Adipocyte (in vitro differentiated cells): ENCODE measurements around the gene DRD4.

Experiments used
- DNase-seq: peaks from one replicate; pipeline ENCODE4 v3.0.0-alpha.2; 2015; ENCODE audit warnings: low read depth
- H3K27me3 ChIP-seq: replicated peaks from 2 replicates; pipeline ENCODE4 v1.7.0; 2013; ENCODE audit warnings: mild to moderate bottlenecking, low read length, moderate library complexity; ENCODE audit not compliant: control insufficient read depth, insufficient read depth
- H3K36me3 ChIP-seq: 2 replicates; pipeline ENCODE4 v1.7.0; 2013; ENCODE audit warnings: low read length, mild to moderate bottlenecking, moderate library complexity; ENCODE audit not compliant: control insufficient read depth, insufficient read depth, severe bottlenecking
- H3K4me1 ChIP-seq: 2 replicates; pipeline ENCODE4 v1.7.0; 2013; ENCODE audit warnings: mild to moderate bottlenecking, low read length, moderate library complexity; ENCODE audit not compliant: control insufficient read depth, insufficient read depth
- H3K4me3 ChIP-seq: 2 replicates; pipeline ENCODE4 v1.7.0; 2013; ENCODE audit warnings: mild to moderate bottlenecking, low read length, moderate library complexity
- H3K9ac ChIP-seq: 2 replicates; pipeline ENCODE4 v1.7.0; 2013; ENCODE audit warnings: mild to moderate bottlenecking, low read length, moderate library complexity
- H3K9me3 ChIP-seq: 2 replicates; pipeline ENCODE4 v1.7.0; 2013; ENCODE audit warnings: mild to moderate bottlenecking, low read length, moderate library complexity; ENCODE audit not compliant: control insufficient read depth

Gene DRD4

DNA sequence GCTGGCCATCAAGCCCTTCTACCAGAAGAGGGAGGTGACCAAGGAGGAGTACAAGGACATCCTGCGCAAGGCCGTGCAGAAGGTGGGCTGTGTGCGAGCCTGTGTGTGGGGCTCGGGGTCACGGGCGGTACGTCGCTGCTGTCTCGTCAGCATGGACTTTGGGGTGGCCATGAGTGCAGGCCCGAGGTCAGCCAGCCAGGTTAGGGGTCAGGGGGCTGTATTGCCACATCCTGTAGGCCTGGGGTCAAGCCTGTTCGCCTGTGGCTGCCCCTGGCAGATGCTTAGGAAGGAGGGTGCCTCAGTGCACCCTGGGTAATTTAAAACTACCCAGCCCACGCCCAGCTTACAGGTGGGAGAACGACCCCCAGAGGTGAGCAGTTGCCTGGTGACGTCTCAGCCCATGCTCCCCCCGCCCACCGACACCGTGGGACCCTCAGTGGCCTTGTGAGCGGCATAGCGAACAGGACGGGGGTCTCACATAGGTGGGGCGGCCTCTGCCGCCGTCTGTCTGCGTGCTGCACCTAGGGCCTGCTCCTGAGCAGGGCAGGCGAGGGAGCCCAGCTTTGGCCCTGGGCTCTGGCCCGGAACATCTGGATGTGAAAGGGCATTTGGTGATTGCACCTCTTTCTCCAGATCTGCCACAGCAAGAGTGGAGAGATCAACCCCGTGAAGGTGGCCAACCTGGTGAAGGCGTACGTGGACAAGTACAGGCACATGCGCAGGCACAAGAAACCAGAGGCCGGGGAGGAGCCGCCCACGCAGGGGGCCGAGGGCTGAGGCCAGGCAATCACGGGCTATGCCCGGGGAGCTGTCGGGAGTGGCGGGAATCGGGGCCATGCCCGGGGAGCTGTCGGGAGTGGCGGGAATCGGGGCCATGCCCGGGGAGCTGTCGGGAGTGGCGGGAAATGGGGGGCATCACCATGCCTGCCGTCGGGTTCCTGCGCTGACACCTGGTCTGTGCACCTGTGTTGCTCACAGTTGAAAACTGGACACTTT, 25.8 kb upstream of the DRD4 start:
- no peak for DNase-seq
- Histone ChIP-seq H3K4me3 (no peak overlapping the region), H3K36me3 (peaks cover 65% of the 10 kb centered on the region), H3K9ac (no peak overlapping the region), H3K27me3 (no peaks in the 10 kb centered on the region), H3K4me1 (peaks cover 11% of the 10 kb centered on the region), H3K9me3 (no peaks in the 10 kb centered on the region)

DNA sequence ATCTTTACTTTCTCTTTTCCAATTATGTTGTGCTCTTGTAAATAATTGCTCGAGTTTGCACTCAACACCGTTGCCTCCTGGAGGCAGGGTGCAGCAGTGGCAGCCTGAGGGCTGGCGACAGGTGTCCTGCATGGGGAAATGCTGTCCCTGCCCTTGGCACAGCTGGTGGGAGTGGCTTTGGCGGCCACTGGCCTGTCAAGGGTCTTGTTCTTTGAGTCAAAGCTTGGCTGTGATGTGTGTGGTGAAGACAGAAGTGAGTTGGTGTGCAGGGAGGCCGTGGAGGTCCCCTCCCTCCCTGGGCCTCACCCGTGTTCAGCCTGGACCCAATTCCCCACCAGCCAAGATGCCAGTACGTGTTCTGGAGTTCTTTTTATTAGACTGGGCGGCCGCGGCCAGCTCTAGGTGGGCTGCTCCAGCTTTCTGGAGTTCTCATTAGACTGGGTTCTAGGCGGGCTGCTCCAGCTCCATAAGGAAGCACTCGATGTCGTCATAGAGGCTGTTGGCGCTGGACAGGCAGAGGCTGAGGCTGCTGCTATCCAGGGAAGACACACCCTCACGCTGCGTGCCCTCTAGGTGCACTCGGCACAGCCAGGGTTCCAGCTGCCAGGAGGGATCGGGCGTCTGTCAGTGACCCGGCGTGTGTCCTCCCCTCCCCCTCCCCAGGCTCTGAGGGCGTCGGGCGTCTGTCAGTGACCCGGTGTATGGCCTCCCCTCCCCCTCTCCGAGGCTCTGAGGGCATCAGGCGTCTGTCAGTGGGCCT, 24.7 kb upstream of the DRD4 start:
- H3K27me3 ChIP-seq: no peaks in the 10 kb centered on the region
- peaks cover 54% of the 10 kb centered on the region for H3K36me3 ChIP-seq
- no peaks in the 10 kb centered on the region for H3K9me3 ChIP-seq
- peak; percentile 14 for DNase-seq
- peaks cover 11% of the 10 kb centered on the region for H3K4me1 ChIP-seq
- no peak overlapping the region for H3K4me3 ChIP-seq
- H3K9ac ChIP-seq: no peak overlapping the region

DNA sequence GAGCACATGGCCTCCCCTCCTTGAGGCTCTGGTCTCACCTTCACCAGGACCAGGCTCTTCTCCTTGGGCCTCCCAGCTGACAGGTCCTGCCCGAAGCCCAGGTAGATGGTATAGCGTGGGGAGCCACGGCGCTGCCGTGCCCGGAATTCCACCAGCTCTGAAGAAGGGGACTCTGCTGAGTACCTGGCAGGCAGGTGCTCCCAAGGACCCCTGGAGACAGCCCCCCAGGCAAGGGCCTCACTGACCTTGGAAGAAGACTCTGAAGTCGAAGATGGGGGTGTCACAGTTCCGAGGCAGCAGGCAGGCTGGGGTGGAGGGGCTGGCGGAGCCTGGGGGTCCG, 24.1 kb upstream of the DRD4 start:
- DNase-seq: no peak

DNA sequence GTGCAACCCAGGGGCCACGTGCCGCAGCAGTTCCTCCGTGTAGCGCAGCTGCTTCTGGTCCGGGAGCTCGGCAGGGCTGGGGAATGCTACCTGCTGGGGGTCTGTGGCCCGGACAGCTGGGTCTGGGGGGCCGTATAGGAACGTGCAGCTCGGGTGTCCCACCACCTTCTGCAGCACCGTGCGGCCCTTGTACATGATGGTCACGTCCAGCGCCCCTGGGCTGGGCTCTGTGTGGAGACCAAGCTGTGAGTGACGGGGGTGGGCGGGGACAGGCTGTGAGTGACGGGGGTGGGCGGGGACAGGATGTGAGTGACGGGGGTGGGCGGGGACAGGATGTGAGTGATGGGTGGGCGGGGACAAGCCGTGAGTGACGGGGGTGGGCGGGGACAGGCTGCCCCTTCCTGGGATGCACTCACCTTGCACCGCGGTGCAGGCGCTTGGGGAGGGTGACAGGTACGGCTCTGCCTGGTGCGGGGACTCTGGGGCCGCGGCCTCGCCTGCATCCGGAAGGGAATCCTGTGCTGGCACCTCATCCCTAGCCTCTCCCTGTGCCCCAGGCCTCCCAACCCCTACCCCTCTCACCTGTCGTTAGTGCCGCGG, 23.6 kb upstream of the DRD4 start:
- no peaks in the 10 kb centered on the region for H3K9me3 ChIP-seq
- H3K36me3 ChIP-seq: peaks cover 47% of the 10 kb centered on the region
- no peaks in the 10 kb centered on the region for H3K27me3 ChIP-seq
- H3K9ac ChIP-seq: no peak overlapping the region
- peak; percentile 46 for DNase-seq
- H3K4me3 ChIP-seq: no peak overlapping the region
- H3K4me1 ChIP-seq: peaks cover 11% of the 10 kb centered on the region

More for the DNA sequence above, 24.1 kb upstream of the DRD4 start:
- Histone ChIP-seq H3K9me3 (no peaks in the 10 kb centered on the region), H3K9ac (no peak overlapping the region), H3K4me1 (peaks cover 11% of the 10 kb centered on the region), H3K36me3 (peaks cover 49% of the 10 kb centered on the region), H3K27me3 (no peaks in the 10 kb centered on the region), H3K4me3 (no peak overlapping the region)

DNA sequence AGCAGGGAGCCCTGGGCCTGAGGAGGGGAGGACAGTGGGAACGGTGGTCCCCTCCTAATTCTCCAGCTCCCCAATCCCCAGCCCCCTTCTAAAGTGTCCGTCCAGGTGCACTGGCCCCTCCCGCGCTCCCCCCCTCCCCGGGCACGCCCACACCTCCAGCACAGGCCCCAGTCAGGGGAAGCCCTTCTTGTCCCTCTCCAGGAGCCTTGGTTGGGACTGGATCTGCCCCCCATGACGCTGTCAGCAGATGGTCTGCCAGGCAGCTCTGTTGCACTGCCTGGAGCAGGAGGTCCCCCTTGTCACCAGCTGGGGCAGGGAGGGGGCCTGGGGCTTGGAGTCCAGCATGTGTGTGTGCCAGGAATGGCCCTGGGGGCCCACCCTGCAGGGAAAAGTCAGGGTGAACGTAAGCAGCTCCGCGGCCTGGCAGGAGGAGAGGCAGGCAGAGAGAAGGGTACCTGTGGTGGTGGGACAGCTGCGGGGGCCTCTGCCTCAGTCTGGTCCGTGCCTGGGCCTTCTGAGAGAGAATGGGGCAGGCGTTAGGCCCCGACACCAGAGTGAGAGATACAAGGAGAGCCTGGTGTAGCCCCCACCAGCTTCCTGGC, 22.9 kb upstream of the DRD4 start:
- Histone ChIP-seq H3K4me1 (peaks cover 11% of the 10 kb centered on the region), H3K36me3 (peaks cover 42% of the 10 kb centered on the region), H3K9ac (no peak overlapping the region), H3K9me3 (no peaks in the 10 kb centered on the region), H3K27me3 (no peaks in the 10 kb centered on the region), H3K4me3 (peak overlapping the region; percentile 87)
- no peak for DNase-seq

DNA sequence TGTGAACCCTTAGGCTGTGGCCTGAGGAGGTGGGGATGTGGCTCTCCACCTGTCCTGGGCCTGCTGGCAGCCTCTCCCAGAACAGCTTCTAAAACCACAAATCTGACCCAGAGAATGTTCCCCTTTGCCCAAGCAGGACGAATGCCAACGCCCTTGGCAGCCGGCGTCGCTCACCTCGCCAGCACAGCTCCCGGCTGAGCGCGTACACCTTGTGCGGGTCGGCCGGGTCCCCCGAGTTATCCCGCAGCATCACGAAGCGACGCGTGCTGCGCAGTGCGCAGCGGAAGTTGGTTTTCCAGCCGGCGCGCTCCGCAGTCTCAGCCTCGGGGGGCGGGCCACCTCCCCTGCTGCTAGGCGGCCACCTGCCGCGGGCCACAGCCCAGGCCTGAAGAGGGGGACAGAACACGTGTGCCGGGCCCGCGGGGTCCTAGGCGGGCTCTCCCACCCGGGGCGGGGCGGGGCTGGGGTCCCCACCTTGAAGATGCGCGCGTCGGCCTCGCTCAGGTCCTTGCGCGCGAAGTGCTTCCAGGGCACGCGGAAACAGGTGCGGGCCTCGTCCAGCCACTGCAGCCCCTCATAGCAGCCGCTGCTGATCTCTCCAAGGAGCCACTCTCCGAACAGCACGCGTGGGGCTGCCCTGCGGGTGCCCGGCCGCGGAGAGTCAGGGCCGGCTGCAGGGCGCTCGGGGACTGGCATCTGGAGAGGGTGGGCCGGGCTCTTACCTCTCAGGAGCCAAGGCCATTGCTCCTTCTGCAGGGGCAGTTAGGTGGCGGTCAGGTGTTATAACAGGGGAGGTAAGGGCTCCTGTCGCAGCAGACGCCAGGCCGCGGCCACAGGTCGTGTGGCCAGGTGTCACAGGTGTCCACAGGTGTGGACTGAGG, 22.2 kb upstream of the DRD4 start:
- peak overlapping the region; percentile 87 for H3K4me3 ChIP-seq
- H3K4me1 ChIP-seq: peaks cover 11% of the 10 kb centered on the region
- DNase-seq: no peak
- peak overlapping the region; percentile 89 for H3K9ac ChIP-seq
- no peaks in the 10 kb centered on the region for H3K9me3 ChIP-seq
- H3K27me3 ChIP-seq: no peaks in the 10 kb centered on the region
- H3K36me3 ChIP-seq: peaks cover 36% of the 10 kb centered on the region

DNA sequence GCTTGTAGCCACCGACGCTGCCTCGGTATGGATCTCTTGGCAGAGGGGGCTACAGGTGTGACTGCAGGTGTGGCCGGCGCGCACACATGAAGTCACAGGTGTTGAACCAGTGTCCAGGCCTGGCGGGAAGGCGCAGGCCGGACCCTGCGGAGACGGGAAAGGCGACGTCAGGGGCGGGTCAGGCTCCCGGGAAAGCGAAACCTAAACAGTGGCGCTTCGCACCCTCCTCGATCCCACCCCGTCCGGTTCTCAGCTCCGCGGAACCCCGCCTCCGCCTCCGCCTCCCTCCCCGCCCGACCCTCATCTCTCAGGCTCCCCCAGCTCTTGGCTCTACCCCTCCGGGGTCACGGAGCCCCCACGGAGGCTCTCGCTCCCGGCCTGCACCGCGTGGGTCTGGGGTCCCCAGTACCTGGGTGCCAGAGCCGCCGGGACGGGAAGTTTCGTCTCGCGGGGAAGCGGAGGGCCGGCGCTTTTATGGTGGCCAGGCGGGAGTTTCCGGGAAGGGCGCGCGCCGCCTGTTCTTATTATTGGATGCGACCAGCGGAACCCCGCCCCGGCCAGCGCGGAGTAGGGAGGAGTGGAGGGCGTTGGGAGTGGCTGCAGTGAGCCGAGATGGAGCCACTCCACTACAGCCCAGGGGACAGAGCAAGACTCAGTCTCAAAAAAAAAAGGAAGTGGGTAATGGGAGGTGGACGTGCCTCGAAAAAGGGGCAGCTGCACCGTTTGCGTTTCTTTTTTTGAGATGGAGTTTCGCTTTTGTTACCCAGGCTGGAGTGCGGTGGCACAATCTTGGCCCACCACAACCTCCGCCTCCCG, 21.4 kb upstream of the DRD4 start, which contains the start of gene IRF7:
IRF7 (minus strand) TSS at position 447 of the 816 bp plus-strand sequence. CDS start 586 bp downstream, outside the sequence.
- peak; percentile 97 for DNase-seq
- peak within 1 kb of the TSS; percentile 89 for H3K9ac ChIP-seq
- no peaks in the 10 kb centered on the region for H3K9me3 ChIP-seq
- peaks cover 30% of the 10 kb centered on the region for H3K36me3 ChIP-seq
- H3K27me3 ChIP-seq: no peaks in the 10 kb centered on the region
- peaks cover 11% of the 10 kb centered on the region for H3K4me1 ChIP-seq
- peak within 1 kb of the TSS; percentile 87 for H3K4me3 ChIP-seq

DNA sequence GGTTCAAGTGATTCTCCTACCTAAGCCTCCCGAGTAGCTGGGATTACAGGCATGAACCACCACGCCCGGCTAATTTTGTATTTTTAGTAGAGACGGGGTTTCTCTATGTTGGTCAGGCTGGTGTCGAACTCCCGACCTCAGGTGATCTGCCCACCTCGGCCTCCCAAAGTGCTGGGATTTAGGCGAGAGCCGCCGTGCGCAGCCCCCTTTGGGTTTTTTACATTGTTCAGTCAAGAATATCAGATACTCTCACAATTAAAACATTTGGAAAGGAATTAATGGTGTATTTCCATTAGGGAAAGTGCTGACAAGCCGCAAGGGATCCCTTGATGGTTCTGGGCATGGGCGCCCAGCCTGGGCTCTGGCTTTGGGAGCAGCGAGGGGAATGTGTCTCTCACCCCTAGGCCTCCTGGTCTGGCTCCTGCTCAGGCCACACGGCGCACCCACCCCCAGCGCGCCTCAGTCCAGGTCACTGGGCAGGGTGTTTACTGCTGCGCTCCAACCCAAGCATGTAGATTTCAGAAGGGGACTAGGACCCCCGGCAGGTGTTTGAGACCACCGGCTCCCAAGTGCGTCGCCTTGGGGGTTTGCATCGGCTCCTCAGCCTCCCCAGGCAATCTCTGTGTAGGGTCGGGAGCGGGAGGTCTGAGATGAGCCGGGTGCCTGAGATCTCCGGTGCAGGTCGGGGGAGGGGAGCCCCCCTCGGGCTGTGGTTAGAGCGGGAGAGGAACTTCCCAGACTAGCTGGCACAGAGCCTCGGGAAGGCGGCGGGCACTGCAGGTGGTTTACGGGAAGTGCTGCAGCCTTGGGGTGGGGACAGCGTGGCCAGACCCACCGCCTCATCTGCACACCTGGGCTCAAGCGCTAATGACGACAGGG, 20.5 kb upstream of the DRD4 start:
- no peak for DNase-seq
- H3K4me3 ChIP-seq: peak overlapping the region; percentile 87
- peaks cover 11% of the 10 kb centered on the region for H3K4me1 ChIP-seq
- peaks cover 22% of the 10 kb centered on the region for H3K36me3 ChIP-seq
- no peaks in the 10 kb centered on the region for H3K9me3 ChIP-seq
- H3K27me3 ChIP-seq: no peaks in the 10 kb centered on the region
- H3K9ac ChIP-seq: peak overlapping the region; percentile 89

DNA sequence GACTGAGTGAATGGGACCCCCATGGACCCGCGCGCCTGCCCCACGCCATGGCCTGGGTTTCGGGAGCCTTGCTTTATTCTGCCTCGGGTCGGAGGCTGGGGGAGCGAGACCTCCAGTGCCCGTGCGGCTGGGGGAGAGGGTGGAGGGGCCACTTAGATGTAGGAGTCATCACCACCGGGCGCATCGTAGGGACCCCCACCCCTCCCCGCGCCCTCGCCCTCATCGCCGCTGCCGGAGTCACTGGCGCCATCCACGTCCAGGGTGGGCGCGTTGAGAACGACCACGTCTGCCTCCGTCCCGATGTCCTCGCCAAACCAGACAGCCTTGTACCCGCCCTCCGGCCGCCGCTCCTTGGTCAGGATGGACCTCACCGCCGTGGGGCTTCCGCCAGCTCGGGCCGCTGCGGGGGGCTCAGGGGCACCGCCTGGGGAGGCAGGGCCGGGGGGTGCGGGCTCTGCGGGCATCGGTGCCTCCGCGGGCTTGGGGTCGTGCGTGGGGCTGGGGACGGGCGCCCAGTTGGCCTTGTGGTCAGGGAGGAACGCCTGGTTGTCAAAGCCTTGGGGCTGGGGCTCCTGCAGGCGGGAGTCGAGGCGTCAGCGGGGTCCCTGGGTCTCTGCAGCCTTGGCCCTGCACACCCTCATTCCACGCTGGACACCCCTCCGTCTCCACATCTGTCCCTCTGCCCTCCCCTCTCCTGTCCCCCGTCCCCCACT, 19.7 kb upstream of the DRD4 start:
- Histone ChIP-seq H3K4me3 (no peak overlapping the region), H3K4me1 (peaks cover 11% of the 10 kb centered on the region), H3K9ac (no peak overlapping the region), H3K9me3 (no peaks in the 10 kb centered on the region), H3K27me3 (no peaks in the 10 kb centered on the region), H3K36me3 (peaks cover 15% of the 10 kb centered on the region)
- no peak for DNase-seq
